ENCODE results near the gene RCOR1.

DNA sequence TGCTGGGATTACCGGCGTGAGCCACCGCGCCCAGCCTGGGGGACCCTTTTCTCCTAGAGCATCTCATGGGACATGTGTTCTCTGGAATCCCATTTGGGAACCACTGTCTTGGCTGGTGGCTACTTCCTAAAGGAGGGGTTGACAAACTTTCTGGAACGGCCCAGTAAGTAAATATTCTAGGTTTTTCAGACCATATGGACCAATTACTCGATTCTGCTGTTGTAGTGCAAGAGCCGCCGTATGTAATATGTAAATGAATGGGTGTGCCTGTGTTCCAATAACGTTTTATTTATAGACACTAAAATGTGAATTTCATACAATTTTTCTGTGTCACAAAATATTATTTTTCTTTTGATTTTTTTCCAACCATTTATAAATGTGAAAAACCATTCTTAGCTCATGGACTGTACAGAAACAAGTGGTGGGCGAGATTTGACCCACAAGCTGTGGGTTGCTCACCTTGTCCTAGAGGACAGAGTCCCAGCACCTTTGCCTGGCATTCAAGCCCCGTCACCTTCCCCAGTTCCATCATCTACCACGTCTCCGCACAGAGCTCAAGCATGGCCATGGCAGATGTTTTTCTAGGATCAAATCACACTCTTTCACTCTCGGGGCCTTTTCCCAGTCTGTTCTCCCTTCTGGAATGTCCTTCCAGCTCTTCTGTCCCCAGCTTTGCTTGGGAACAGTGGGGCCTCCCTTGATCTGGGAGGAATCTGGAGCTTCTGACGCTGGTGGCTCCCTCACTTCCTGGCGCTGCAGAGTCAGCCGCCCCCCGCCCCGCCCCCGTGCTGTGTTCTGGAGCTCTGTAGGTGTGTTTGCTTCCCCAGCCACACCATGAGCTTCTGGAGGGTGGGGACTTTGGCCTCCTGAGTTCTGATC lies 17.9 kb upstream of the RCOR1 start:
- TF ChIP-seq, protein P1, sequence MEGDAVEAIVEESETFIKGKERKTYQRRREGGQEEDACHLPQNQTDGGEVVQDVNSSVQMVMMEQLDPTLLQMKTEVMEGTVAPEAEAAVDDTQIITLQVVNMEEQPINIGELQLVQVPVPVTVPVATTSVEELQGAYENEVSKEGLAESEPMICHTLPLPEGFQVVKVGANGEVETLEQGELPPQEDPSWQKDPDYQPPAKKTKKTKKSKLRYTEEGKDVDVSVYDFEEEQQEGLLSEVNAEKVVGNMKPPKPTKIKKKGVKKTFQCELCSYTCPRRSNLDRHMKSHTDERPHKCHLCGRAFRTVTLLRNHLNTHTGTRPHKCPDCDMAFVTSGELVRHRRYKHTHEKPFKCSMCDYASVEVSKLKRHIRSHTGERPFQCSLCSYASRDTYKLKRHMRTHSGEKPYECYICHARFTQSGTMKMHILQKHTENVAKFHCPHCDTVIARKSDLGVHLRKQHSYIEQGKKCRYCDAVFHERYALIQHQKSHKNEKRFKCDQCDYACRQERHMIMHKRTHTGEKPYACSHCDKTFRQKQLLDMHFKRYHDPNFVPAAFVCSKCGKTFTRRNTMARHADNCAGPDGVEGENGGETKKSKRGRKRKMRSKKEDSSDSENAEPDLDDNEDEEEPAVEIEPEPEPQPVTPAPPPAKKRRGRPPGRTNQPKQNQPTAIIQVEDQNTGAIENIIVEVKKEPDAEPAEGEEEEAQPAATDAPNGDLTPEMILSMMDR (IDR thresholded peaks at IDR 0.05; ENCODE audit: poor library complexity) = no peak
- TF ChIP-seq EZH2 (IDR thresholded peaks at IDR 0.05; ENCODE audit: borderline replicate concordance) = no peak

Data from hepatocyte (in vitro differentiated cells).